ENCODE results near the gene CNOT6.
"Not testable (repeated sequence)": the region's sequence is repeated elsewhere in the genome, so short reads cannot be mapped to it uniquely, and the experiment has no call there.

The CNOT6 gene

DNA sequence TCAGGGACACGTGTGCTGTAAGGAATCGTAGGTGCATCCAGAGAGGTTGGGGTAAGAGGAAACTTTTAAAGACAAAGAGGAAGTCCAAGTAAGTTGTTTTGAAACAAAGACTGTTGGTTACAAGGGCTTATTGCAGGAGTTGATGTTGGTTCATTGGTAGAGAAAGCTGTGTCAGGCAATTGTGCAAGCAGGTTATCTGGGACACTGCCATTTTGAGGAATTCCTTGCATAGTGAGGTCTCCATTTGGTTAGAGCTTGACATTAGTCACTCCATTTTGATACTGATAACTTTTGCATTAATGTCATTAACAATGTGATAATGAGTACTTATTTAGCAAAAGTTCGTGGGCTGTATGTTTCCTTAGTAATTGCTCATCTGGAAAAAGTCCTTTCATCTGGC, 24.9 kb downstream of the CNOT6 start:
- DNase-seq (ENCODE audit: low read depth in 2 of 2) = no peak

- no peak for DNase-seq (ENCODE audit: low read depth in 2 of 2)
Observed at GRCh38 chr5:180521101-180521500, 26.9 kb downstream of the CNOT6 start.

- DNase-seq (ENCODE audit: low read depth in 2 of 2) = no peak
Observed at GRCh38 chr5:180521591-180521990, 27.4 kb downstream of the CNOT6 start.

DNA sequence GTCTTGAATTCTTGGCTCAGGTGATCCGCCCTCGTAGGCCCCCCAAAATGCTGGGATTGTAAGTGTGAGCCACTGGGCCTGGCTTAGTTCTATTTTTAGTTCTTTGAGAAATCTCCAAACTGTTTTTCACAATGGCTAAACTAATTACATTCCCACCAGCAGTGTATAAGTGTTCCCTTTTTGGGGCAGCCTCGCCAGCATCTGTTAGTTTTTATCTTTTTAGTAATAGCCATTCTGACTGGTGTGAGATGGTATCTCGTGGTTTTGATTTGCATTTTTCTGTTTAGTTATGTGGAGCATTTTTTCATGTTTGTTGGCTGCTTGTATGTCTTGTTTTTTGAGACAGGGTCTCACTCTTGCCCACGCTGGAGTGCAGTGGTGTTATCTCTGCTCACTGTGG, 28.2 kb downstream of the CNOT6 start:
- no peak for DNase-seq (ENCODE audit: low read depth in 2 of 2)

DNA sequence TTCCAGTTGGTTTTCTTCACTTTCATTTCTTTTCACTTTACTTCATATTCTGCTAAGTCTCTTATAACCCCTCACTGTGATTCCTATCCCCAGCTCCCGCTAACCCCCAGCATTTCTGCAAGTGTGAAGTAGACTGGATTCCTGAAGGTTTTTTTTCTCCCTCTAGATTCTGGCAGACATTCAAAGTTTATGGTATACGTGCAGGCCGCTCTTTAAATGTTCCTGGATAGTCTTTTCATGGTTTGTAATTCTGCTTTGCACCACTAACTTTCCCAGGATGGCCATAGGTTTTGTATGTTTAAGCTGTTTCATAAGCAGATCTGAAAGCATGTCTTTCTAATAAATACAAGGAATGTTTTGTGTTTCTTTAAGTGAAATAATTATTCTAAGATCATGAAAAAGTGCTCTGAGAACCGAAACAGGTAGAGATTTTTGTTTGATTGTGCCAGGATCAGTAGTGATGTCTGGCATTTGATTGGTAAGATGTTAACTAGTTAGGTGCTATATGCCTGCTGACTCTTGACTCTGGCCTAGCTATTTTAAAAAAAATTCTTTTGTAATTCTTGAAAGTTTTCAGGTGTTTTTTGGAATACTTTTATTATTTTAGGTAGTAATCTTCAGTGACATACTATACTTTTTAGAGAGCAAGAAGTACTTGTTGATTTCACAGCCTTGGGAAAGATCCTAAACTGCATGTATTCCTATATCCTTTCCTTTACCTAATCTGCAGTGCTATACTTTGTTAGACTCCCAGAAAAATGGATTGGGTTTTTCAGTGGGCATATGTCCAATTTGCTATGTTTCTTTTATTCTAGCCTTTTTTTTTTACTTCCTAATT, 29.7 kb downstream of the CNOT6 start:
- DNase-seq (ENCODE audit: low read depth in 2 of 2) = no peak

DNA sequence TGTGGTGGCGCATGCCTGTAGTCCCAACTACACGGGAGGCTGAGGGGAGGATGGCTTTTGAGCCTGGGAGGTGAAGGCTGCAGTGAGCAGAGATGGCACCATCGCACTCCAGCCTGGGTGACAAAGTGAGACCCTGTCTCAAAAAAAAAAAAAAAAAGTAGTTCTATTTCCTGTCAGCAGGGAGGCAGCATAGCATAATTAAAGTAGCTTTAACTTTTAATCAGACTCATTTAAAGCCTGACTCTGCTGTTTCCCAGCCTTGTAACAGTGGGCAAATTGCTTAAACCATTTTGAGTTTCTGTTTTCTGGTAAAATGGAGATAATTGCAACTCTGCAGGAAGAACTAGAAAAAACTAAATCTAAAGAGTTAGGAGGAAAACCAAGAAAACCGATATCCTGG, 31.2 kb downstream of the CNOT6 start:
- no peak for DNase-seq (ENCODE audit: low read depth in 2 of 2)

- no peak for DNase-seq (ENCODE audit: low read depth in 2 of 2)
Observed at GRCh38 chr5:180526269-180526668, 32.1 kb downstream of the CNOT6 start.

DNA sequence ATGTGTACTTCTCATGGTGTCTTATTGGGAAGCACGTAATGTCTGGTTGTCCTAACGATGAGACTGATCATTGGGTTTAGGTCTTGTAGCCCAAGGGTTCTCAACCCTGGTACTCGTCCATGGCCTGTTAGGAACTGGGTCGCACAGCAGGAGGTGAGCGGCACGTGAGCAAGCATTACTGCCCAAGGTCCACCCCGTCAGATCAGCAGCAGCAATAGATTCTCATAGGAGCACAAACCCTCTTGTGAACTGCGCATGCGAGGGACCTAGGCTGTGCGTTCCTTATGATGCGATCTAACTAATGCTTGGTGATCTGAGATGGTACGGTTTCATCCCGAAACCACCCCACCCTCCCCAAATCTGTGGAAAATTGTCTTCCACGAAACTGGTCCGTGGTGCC, 33.5 kb downstream of the CNOT6 start:
- DNase-seq (ENCODE audit: low read depth in 2 of 2) = no peak

DNA sequence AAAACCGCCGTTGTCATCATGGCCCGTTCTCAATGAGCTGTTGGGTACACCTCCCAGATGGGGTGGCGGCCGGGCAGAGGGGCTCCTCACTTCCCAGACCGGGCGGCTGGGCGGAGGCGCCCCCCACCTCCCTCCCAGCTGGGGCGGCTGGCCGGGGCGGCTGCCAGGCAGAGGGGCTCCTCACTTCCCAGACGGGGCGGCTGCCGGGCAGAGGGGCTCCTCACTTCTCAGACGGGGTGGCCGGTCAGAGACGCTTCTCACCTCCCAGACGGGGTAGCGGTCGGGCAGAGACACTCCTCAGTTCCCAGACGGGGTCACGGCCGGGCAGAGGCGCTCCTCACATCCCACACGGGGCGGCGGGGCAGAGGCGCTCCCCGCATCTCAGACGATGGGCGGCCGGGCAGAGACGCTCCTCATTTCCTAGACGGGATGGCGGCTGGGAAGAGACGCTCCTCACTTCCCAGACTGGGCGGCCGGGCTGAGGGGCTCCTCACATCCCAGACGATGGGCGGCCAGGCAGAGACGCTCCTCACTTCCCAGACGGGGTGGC, 36.9 kb downstream of the CNOT6 start:
- not testable (repeated sequence) for DNase-seq (ENCODE audit: low read depth in 2 of 2)

DNA sequence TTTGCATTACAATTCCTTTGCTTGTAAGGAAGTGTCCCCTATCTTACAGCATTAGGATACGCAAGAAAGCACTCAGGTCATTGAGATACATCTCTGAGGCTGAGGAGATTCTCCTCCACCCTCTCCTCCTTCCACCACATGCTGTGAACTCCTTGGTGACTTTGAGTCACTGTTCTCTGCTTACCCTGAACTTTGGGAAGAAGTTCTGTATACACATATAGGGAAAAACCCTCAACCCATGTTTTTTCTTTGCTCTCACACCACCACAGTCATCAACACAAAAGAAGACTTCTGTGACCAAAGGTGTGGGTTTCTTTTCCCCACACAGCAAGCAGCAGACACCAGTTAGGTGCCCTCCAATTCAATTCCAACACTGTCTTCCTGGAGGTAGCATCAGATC, 38.1 kb downstream of the CNOT6 start:
- no peak for DNase-seq (ENCODE audit: low read depth in 2 of 2)

DNA sequence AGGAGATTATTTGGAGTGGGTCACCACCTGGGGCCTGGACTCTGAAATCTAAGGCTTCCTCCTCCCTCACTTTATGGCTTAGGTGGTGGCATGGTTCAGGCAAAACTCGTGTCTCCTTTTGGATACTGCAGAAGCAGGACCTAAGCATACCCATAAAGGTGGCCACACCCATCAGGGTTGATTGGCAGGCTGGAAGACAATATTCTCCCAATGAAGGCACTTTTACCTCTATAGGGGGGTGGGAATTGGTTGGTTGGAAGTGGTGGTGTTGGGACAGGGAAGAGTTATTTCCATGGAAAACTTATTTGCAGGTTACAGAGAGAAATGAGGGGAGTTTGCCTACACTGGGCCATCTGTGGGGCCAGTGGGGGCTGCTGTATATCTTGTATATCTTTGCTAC, 39.7 kb downstream of the CNOT6 start:
- DNase-seq (ENCODE audit: low read depth in 2 of 2) = no peak

DNA sequence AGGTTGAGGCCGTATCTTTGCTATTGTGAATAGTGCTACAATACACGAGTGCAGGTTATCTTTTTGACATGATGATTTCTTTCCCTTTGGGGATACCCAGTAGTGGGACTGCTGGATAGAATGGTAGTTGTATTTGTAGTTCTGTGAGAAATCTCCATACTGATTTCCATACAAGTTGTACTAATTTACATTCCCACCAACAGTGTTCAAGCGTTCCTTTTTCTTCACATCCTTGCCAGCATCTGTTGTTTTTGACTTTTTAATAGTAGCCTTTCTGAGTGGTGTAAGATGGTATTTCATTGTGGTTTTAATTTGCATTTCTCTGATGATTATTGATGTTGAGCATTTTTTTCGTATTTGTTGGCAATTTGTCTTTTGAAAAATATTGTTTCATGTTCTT, 41.4 kb downstream of the CNOT6 start:
- no peak for DNase-seq (ENCODE audit: low read depth in 2 of 2)

DNA sequence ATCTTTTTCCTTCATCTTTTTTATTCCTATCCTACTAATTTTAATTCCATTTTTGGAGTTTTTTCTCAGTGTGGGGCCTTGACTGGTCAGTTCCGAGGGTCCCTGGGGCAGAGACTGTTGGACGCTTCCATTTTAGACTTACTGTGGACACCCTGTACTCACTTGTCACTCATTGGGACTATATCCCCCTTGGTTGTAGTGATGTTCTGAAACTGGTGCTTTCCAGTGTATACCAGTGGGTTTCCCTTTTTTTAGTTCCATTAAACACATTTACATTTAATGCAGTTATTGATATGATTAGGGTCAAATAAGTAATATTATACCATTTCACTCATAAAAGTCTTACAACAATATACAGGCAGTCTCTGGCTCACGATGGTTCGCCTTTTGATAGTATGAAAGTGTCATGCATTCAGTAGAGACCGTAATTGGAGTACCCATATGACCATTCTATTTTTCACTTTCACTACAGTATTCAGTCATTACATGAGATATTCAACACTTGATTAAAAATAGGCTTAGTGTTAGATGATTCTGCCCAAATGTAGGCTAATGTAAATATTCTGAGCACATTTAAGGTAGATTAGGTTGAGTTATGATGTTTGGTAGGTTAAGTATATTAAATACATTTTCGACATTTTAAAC, 46.0 kb downstream of the CNOT6 start:
- no peak for DNase-seq (ENCODE audit: low read depth in 2 of 2)

GRCh38 chr5:180541710-180542109, 47.5 kb downstream of the CNOT6 start:
- DNase-seq (ENCODE audit: low read depth in 2 of 2) = no peak

- no peak for DNase-seq (ENCODE audit: low read depth in 2 of 2)
Observed at GRCh38 chr5:180545248-180545647, 51.1 kb downstream of the CNOT6 start.

DNA sequence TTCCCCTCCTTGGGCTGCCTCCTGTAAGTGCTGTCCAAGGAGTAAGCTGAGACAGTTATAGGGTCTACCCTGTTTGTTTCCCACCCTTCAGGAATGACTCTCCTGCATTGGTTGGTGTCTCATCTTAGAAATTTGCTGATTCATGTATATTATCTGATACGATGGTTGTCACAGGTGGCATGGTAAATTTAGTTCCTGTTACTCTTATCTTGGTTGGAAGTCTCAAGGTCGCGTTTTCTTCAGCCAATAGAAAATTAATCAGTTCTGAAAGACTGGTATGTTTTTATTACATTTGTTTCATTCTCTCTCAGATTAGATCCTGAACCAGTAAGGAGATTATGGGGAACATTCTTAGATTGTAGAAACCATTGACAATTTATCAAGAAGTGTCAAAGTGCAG, 54.4 kb downstream of the CNOT6 start:
- no peak for DNase-seq (ENCODE audit: low read depth in 2 of 2)

- no peak for DNase-seq (ENCODE audit: low read depth in 2 of 2)
Observed at GRCh38 chr5:180553530-180553929, 59.4 kb downstream of the CNOT6 start.

DNA sequence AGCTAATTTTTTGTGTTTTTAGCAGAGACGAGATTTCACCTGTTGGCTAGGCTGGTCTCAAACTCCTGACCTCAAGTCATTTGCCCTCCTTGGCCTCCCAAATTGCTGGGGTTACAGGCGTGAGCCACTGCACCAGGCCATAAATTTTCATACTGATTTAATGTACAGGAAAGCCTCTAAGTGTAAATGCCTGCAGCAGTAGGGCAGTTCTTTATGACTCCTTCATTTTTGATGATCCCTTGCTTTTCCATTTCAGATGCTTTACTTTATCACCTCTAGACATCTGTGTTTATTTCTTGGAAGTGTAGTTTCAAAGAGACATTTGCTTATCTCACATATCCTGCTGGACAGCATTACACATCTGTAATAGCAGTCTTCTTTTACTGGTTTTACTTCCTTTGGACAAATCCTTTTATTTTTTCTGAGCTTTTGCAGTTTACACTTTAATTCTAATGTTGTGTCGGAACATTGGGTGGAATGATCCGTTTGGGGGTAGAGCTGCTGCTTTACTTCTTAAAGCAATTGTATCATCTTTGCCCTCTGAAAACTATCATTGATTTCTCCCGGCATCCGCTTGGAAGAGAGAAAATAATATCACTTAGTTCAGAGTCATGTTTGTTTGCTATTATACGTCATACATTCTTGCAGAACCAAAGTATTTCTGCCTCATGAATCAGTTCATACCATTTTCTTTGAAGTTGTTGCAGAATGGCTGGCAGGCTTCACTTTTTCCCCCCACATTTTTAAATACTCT, 61.2 kb downstream of the CNOT6 start:
- no peak for DNase-seq (ENCODE audit: low read depth in 2 of 2)

DNA sequence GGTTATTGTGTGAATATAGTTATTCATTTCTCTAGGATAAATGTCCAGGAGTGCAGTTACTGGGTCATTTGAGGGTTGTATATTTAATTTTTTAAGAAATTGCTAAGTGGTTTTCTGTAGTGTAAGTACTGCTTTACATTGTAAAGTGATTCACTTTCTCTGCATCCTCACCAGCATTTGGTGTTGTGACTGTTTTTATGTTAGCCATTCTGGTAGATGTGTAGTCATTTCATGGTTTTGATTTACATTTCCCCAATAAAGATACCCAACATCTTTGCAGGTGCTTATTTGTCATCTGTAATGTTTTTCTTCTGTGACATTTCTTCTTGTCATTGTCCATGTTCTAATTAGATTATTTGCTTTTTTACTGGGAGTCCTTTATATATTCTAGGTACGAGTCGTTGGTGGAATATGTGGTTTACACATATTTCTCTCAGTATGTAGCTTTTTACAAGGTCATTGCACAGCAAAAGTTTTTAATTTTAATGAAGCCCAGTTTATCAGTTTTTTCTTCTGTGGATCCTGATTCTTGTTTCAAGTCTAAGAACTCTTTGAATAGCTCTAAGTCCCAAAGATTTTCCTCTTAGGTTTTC, 63.1 kb downstream of the CNOT6 start:
- no peak for DNase-seq (ENCODE audit: low read depth in 2 of 2)

GRCh38 chr5:180558232-180558631, 64.1 kb downstream of the CNOT6 start:
- no peak for DNase-seq (ENCODE audit: low read depth in 2 of 2)

- DNase-seq (ENCODE audit: low read depth in 2 of 2) = no peak
Observed at GRCh38 chr5:180563994-180564393, 69.8 kb downstream of the CNOT6 start.

- no peak for DNase-seq (ENCODE audit: low read depth in 2 of 2)
Observed at GRCh38 chr5:180568914-180569313, 74.7 kb downstream of the CNOT6 start.
